ENCODE measurements around the gene WSCD2.
A peak's percentile ranks its signal among the peaks of the same experiment; 100 is the strongest.

WSCD2 gene

GRCh38 chr12:108232565-108232964, 103.5 kb downstream of the WSCD2 start:
- no peak overlapping the region for H3K4me3 ChIP-seq (ENCODE audit: low read depth, low read length)
- TF ChIP-seq, protein P1, sequence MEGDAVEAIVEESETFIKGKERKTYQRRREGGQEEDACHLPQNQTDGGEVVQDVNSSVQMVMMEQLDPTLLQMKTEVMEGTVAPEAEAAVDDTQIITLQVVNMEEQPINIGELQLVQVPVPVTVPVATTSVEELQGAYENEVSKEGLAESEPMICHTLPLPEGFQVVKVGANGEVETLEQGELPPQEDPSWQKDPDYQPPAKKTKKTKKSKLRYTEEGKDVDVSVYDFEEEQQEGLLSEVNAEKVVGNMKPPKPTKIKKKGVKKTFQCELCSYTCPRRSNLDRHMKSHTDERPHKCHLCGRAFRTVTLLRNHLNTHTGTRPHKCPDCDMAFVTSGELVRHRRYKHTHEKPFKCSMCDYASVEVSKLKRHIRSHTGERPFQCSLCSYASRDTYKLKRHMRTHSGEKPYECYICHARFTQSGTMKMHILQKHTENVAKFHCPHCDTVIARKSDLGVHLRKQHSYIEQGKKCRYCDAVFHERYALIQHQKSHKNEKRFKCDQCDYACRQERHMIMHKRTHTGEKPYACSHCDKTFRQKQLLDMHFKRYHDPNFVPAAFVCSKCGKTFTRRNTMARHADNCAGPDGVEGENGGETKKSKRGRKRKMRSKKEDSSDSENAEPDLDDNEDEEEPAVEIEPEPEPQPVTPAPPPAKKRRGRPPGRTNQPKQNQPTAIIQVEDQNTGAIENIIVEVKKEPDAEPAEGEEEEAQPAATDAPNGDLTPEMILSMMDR (IDR thresholded peaks at IDR 0.05; ENCODE audit: borderline replicate concordance, insufficient read depth, low read depth, low read length), result no peak

DNA sequence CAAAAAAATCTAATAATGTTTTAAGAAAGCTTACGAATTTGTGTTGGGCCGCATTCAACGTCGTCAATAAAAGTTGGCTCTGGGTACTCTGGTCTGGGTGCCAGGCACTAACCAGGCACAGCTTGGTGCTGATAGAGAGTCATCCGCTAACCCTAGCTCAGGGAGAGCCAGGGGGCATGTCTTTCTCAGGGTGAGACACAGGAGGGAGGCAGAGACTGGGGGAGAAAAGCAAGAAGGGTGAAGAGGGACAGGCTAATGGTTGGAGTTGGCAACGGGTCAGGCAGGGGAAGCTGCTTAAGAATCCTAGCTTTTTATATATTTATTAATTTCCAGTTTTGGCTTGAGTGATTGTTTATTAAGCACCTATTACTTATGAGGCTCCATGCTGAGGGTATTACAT, 105.1 kb downstream of the WSCD2 start:
- TF ChIP-seq, protein P1 (IDR thresholded peaks at IDR 0.05; ENCODE audit: borderline replicate concordance, insufficient read depth, low read depth, low read length), result peak; percentile 41; the same call in 1 of the 2 replicates
- H3K4me3 ChIP-seq (ENCODE audit: low read depth, low read length), result no peak overlapping the region

DNA sequence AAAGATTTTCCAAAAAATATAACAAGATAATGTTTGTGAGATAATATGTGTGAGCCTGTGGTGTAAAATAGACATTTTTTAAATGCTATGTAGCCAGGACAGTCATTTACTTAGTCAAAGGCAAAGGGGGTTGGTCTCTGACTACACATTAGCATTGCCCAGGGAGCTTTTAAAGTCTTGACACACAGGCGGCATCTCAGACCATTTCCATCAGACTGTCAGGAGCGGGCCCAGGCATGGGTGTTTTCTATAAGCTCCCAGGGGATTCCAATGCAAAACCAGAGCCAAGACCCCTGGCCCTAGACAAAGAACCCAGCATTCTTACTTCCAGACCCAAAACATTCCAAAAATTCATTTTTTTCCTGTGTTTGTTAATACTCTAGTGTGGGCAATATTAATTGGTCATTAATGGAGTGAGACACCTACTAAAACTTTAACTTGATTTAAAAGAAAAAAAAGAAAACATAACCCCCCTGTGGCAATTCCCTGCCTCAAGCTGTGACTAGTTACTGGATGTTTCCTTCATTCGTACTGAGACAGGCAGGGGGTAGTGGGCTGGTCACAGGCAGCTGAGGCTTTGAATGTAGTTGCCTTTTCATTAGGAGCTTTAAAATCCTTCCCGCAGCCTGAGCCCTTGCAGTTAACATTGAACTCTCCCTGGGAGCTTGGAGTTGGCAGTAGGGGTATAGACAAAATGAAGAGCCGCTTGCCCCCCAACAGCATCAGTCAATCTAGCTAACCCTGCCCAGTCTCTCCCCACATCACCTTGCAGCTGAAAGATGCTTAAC, 106.3 kb downstream of the WSCD2 start:
- TF ChIP-seq, protein P1 (IDR thresholded peaks at IDR 0.05; ENCODE audit: borderline replicate concordance, insufficient read depth, low read depth, low read length), result no peak

GRCh38 chr12:108235985-108236263, 106.8 kb downstream of the WSCD2 start:
- TF ChIP-seq, protein P1 (IDR thresholded peaks at IDR 0.05; ENCODE audit: borderline replicate concordance, insufficient read depth, low read depth, low read length), result no peak
- H3K4me3 ChIP-seq (ENCODE audit: low read depth, low read length), result no peak overlapping the region

More for the DNA sequence above, 106.3 kb downstream of the WSCD2 start:
- no peak overlapping the region for H3K4me3 ChIP-seq (ENCODE audit: low read depth, low read length)

DNA sequence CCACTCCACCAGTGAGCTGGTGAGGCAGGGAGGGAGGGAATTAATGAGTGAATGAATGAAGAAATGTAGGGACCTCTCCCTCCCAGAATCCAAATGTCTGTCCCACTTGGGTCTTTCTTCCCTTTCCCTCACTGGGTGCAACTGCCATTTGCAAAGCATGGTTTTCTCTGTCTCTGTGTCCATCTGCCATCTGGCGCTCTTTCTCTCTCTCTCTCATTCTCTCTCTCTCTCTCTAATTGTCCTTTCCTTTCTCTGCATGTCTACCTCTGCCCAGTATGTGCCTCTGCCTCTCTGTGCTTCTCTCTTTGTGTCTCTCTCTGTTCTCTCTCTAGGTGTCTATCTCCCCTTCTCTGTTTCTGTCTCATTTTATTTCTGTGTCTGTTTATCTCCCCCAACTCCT, 107.3 kb downstream of the WSCD2 start:
- H3K4me3 ChIP-seq (ENCODE audit: low read depth, low read length), result no peak overlapping the region
- TF ChIP-seq, protein P1 (IDR thresholded peaks at IDR 0.05; ENCODE audit: borderline replicate concordance, insufficient read depth, low read depth, low read length), result no peak

GRCh38 chr12:108237272-108237671, 108.2 kb downstream of the WSCD2 start:
- no peak overlapping the region for H3K4me3 ChIP-seq (ENCODE audit: low read depth, low read length)
- TF ChIP-seq, protein P1 (IDR thresholded peaks at IDR 0.05; ENCODE audit: borderline replicate concordance, insufficient read depth, low read depth, low read length), result peak; percentile 38; the same call in 1 of the 2 replicates

DNA sequence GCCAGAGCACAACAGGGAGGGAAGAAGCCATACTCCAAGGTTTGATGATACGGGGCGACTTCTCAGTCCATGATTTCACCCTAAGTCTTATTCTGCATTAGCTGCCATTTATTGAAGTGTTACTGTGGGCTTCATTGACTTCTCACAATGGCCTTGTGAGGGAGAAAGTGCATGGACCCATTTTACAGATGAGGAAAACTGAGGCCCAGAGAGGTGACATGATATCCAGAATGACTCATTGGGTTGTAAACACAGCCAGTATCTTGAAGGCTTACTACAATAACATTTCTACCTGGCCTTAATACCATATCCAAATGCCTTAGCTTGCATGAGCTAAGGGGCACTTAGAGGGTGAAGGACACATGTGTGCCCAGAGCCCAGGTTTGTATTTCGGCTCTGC, 109.4 kb downstream of the WSCD2 start:
- TF ChIP-seq, protein P1 (IDR thresholded peaks at IDR 0.05; ENCODE audit: borderline replicate concordance, insufficient read depth, low read depth, low read length), result no peak
- no peak overlapping the region for H3K4me3 ChIP-seq (ENCODE audit: low read depth, low read length)
